Measurements from ENCODE around the gene SEC16A. TPM values are rescaled to one million over a fixed set of nuclear protein-coding genes. Genes with fewer than 3 reads are reported as not detected.

SEC16A gene
- total RNA-seq, 2 experiments from 2014 or later: 69.4 to 71.2 TPM

- peaks cover 24% of the 10 kb centered on the region for H3K36me3 Mint-ChIP-seq
- no peak overlapping the region for H3K27ac Mint-ChIP-seq
- no peak overlapping the region for H3K4me3 Mint-ChIP-seq
- H3K4me1 Mint-ChIP-seq: no peaks in the 10 kb centered on the region
- no peak for DNase-seq
- H3K27me3 Mint-ChIP-seq: no peaks in the 10 kb centered on the region
- H3K9me3 Mint-ChIP-seq: no peaks in the 10 kb centered on the region
Measured at GRCh38 chr9:136455043-136456002, 27.5 kb downstream of the SEC16A start.

- H3K36me3 Mint-ChIP-seq: peaks cover 20% of the 10 kb centered on the region
Measured at GRCh38 chr9:136454026-136454796, 28.6 kb downstream of the SEC16A start.

GRCh38 chr9:136453326-136453725 lies 29.5 kb downstream of the SEC16A start:
- Mint-ChIP-seq H3K27ac (no peak overlapping the region), H3K36me3 (peaks cover 18% of the 10 kb centered on the region), H3K27me3 (no peaks in the 10 kb centered on the region), H3K4me3 (no peak overlapping the region), H3K4me1 (no peaks in the 10 kb centered on the region), H3K9me3 (no peaks in the 10 kb centered on the region)
- DNase-seq: no peak

More at GRCh38 chr9:136454026-136454796, 28.6 kb downstream of the SEC16A start:
- Mint-ChIP-seq H3K27me3 (no peaks in the 10 kb centered on the region), H3K4me1 (no peaks in the 10 kb centered on the region), H3K9me3 (no peaks in the 10 kb centered on the region), H3K27ac (no peak overlapping the region), H3K4me3 (no peak overlapping the region)
- no peak for DNase-seq

- no peaks in the 10 kb centered on the region for H3K9me3 Mint-ChIP-seq
- DNase-seq: no peak
- no peaks in the 10 kb centered on the region for H3K4me1 Mint-ChIP-seq
- no peaks in the 10 kb centered on the region for H3K27me3 Mint-ChIP-seq
- H3K36me3 Mint-ChIP-seq: peaks cover 24% of the 10 kb centered on the region
- no peak overlapping the region for H3K4me3 Mint-ChIP-seq
- no peak overlapping the region for H3K27ac Mint-ChIP-seq
Measured at GRCh38 chr9:136451221-136451877, 31.5 kb downstream of the SEC16A start.

- Mint-ChIP-seq H3K36me3 (peaks cover 23% of the 10 kb centered on the region), H3K9me3 (no peaks in the 10 kb centered on the region), H3K4me3 (no peak overlapping the region), H3K4me1 (no peaks in the 10 kb centered on the region), H3K27me3 (no peaks in the 10 kb centered on the region), H3K27ac (no peak overlapping the region)
- DNase-seq: no peak
Measured at GRCh38 chr9:136448655-136449054, 34.2 kb downstream of the SEC16A start.

- H3K9me3 Mint-ChIP-seq: no peaks in the 10 kb centered on the region
- no peak overlapping the region for H3K4me3 Mint-ChIP-seq
- no peak overlapping the region for H3K27ac Mint-ChIP-seq
- no peaks in the 10 kb centered on the region for H3K27me3 Mint-ChIP-seq
- H3K4me1 Mint-ChIP-seq: no peaks in the 10 kb centered on the region
- DNase-seq: no peak
- H3K36me3 Mint-ChIP-seq: peaks cover 17% of the 10 kb centered on the region
Measured at GRCh38 chr9:136447173-136447778, 35.6 kb downstream of the SEC16A start.

GRCh38 chr9:136445799-136446198 lies 37.0 kb downstream of the SEC16A start:
- H3K36me3 Mint-ChIP-seq: peaks cover 16% of the 10 kb centered on the region
- H3K27ac Mint-ChIP-seq: no peak overlapping the region
- DNase-seq: no peak
- H3K4me1 Mint-ChIP-seq: peaks cover 1% of the 10 kb centered on the region
- no peaks in the 10 kb centered on the region for H3K9me3 Mint-ChIP-seq
- no peak overlapping the region for H3K4me3 Mint-ChIP-seq
- no peaks in the 10 kb centered on the region for H3K27me3 Mint-ChIP-seq

- no peak for DNase-seq
- no peak overlapping the region for H3K4me3 Mint-ChIP-seq
- no peak overlapping the region for H3K27ac Mint-ChIP-seq
- H3K4me1 Mint-ChIP-seq: peaks cover 1% of the 10 kb centered on the region
- no peaks in the 10 kb centered on the region for H3K27me3 Mint-ChIP-seq
- H3K9me3 Mint-ChIP-seq: no peaks in the 10 kb centered on the region
- peaks cover 11% of the 10 kb centered on the region for H3K36me3 Mint-ChIP-seq
Measured at GRCh38 chr9:136444102-136444501, 38.7 kb downstream of the SEC16A start.

- Mint-ChIP-seq H3K4me1 (peaks cover 1% of the 10 kb centered on the region), H3K36me3 (peaks cover 11% of the 10 kb centered on the region), H3K27ac (no peak overlapping the region), H3K4me3 (no peak overlapping the region), H3K9me3 (no peaks in the 10 kb centered on the region), H3K27me3 (no peaks in the 10 kb centered on the region)
- DNase-seq: no peak
Measured at GRCh38 chr9:136443687-136444086, 39.2 kb downstream of the SEC16A start.

GRCh38 chr9:136443087-136443486 lies 39.8 kb downstream of the SEC16A start:
- Mint-ChIP-seq H3K27ac (no peak overlapping the region), H3K36me3 (peaks cover 8% of the 10 kb centered on the region), H3K4me1 (peaks cover 5% of the 10 kb centered on the region), H3K4me3 (no peak overlapping the region), H3K27me3 (no peaks in the 10 kb centered on the region), H3K9me3 (no peaks in the 10 kb centered on the region)
- no peak for DNase-seq

GRCh38 chr9:136442265-136442664 lies 40.6 kb downstream of the SEC16A start:
- H3K9me3 Mint-ChIP-seq: no peaks in the 10 kb centered on the region
- no peak overlapping the region for H3K27ac Mint-ChIP-seq
- H3K4me3 Mint-ChIP-seq: no peak overlapping the region
- no peaks in the 10 kb centered on the region for H3K27me3 Mint-ChIP-seq
- DNase-seq: no peak
- peaks cover 12% of the 10 kb centered on the region for H3K4me1 Mint-ChIP-seq
- peaks cover 8% of the 10 kb centered on the region for H3K36me3 Mint-ChIP-seq

GRCh38 chr9:136441681-136442245 lies 41.1 kb downstream of the SEC16A start:
- Mint-ChIP-seq H3K4me3 (no peak overlapping the region), H3K36me3 (peaks cover 7% of the 10 kb centered on the region)

GRCh38 chr9:136441191-136441680 lies 41.6 kb downstream of the SEC16A start:
- DNase-seq: no peak
- Mint-ChIP-seq H3K4me3 (no peak overlapping the region), H3K27me3 (no peaks in the 10 kb centered on the region), H3K4me1 (peaks cover 19% of the 10 kb centered on the region), H3K36me3 (peaks cover 4% of the 10 kb centered on the region), H3K27ac (no peak overlapping the region), H3K9me3 (no peaks in the 10 kb centered on the region)

More at GRCh38 chr9:136441681-136442245, 41.1 kb downstream of the SEC16A start:
- H3K4me1 Mint-ChIP-seq: peaks cover 17% of the 10 kb centered on the region
- no peaks in the 10 kb centered on the region for H3K27me3 Mint-ChIP-seq
- H3K27ac Mint-ChIP-seq: no peak overlapping the region
- no peak for DNase-seq
- no peaks in the 10 kb centered on the region for H3K9me3 Mint-ChIP-seq
